Urothelium cell line (cell line): ENCODE results near the gene TSEN54.
A peak's percentile ranks its signal among the peaks of the same experiment; 100 is the strongest.

Source experiments
- DNase-seq: peaks from one replicate; pipeline ENCODE4 v3.0.0; 2011; ENCODE audit warnings: low spot score, mixed read lengths
- FAIRE-seq: peaks from 2 replicates; lab custom pipeline; 2011; peaks lifted over from hg19 to GRCh38; lab: Jason Lieb, UNC

Gene TSEN54

DNA sequence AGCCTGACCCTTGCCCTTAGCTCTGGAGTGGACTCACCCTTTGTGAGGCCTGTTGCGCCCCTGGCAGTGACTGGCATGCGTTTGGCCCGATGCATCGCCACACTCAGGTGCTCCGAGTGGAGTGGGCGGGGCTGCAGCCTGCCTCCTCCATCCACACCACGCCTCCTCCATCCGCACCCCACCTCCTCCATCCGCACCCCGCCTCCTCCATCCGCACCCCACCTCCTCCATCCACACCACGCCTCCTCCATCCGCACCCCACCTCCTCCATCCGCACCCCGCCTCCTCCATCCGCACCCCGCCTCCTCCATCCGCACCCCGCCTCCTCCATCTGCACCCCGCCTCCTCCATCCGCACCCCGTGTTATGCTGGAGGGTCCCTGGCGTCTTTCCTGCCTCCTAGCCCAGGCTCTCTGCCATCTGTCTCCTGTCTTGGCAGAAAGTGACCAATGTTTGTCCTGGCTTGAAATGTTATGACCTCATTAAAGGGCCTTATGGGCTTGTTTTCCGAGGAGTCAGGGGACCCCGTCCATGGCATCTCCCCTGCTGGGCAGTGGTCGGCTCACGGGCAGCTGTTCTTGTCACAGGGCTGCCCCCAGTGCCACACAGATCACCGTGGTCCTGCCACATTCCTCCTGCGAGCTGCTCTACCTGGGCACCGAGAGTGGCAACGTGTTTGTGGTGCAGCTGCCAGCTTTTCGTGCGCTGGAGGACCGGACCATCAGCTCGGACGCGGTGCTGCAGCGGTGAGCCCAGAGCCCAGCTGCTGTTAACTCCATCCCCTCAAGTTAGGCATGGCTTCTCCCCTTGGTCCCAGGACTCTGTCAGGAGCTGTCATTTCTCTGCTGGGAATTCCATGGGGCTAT, 42.6 kb downstream of the TSEN54 start:
- DNase-seq, result no peak
- peak; percentile 48 for FAIRE-seq

DNA sequence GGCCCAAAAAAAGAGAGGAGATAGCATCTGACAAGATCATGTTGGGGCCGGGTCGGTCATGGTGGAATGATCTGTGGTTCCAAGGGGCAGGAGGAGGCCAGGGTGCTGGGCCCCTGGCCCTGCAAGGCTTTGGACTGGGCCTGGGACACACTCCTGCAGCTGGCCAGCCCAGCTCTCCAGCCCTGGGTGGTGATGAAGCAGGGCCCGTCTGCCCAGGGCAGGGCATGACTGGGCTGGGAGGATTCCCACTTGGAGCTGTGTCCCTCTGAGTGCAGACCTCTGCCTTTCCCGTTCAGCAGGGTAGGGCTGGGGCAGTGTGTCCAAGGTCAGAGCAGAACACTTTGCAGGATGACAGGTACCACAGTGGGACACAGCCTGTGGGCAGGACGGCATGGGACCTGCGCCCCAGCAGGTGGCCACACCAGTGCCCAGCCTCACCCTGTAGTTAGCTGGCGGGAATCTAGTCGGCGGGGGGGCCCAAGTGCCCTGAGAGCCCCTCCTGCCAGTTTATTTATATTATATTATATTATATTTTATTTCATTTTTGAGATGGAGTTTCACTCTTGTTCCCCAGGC, 43.7 kb downstream of the TSEN54 start:
- FAIRE-seq (no peak), DNase-seq (no peak)

DNA sequence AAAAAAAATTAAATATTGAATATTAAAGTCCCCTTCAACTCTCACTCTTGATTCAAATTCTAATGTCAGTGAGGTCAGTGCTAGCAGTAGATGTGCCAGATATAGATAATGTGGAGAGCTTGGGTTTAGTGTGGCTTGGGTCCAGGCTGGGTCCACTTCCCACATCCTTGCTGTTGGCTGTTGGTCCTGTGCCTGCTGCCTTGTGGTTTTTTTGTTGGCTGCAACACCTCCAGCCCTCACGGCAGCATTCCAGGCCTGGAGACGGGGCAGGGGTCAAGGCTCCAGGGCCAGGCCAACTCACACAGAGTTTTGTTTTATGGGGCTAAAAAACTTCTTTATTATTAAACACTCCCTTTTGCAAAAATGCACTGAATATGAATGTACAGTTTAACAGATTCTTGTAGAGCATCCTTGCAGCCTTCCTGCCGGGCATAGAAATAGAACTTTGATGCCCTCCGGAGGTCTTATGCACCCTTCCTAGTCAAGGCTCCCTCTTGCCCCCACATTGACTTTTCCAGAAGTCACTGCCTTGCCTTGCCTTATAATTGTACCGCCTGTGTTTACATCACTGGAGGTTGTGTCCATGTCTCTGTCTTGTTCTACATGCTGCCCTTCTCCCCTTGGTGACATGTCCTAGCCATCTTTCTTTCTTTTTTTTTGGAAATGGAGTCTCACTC, 45.7 kb downstream of the TSEN54 start:
- FAIRE-seq (peak; percentile 17), DNase-seq (no peak)

DNA sequence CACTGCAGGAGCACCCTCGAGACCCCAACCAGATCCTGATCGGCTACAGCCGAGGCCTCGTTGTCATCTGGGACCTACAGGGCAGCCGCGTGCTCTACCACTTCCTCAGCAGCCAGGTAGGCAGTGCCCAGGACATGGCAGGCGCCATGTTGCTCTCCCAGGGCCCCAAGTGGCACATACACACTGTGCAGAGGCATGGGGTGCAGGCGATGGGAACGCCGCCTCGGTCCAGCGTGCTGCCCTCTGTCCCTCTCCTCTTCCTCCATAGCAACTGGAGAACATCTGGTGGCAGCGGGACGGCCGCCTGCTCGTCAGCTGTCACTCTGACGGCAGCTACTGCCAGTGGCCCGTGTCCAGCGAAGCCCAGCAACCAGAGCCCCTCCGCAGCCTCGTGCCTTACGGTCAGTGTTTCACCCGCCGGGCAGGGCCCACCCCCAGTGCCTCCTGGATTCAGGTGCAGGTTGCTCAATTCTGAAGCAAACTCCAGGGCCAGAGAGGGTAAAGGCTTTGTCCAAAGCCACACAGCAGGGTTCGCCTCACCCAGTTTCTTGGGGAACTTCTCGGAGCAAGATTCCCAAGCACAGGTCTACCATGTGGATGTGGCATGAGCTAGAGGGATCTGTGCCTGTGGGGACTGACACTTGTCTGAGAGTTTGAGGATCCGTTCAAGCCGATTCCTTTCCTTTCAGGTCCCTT, 46.9 kb downstream of the TSEN54 start:
- no peak for DNase-seq
- no peak for FAIRE-seq

DNA sequence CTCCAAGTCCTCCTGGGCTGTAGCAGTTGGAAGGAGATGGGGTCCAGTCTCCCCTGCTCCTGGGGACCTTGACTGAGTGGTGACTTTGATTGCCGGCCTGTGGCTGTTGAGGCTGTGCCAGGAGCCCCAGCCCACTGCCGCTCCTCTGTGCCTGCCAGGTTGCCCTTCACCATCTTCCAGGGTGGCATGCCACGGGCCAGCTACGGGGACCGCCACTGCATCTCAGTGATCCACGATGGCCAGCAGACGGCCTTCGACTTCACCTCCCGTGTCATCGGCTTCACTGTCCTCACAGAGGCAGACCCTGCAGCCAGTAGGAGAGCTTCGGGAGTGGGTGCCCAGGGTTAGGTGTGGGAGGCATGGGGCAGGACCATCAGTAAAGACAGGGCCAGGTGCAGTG, 47.9 kb downstream of the TSEN54 start:
- DNase-seq, result no peak
- FAIRE-seq, result peak; percentile 59

DNA sequence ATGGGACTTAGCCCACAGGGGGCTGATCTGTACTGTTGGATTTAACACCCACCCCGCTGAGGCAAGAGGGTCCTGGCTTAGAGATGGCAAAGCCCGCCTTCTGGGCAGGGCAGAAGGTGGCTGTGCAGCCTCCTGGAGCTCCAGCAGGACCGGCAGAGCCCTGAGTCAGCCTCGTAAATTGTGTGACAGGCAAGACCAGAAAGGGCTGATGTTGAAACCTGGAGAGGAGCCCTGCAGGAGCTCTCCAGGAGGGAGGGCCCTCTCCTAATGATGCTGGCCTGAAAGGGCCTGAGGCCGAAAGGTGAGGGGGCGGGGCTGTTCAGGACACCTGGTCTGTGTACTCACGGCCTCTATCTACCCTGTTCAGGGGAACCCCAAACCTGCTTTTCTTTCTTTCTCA, 48.7 kb downstream of the TSEN54 start:
- DNase-seq, result peak; percentile 69
- no peak for FAIRE-seq

DNA sequence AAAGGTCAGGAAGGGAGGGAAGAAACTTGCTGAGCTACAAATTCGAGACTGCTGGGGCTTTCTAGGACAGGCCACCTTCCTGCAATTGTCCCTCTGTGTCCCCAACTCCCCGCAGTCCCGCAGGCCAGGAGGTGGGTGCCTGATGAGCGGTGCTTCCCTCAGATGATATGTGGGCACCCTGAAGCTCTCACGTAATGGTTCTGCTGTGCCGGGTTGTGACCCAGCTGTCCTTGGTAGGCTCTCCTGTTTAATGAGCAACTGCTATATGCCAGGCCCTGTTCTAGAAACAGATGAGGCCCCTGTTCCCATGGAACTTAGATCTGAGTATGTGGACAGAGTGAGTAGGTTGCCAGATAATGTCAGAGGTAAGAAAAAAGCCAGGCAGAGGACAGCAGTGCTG, 49.3 kb downstream of the TSEN54 start:
- no peak for FAIRE-seq
- DNase-seq, result no peak

DNA sequence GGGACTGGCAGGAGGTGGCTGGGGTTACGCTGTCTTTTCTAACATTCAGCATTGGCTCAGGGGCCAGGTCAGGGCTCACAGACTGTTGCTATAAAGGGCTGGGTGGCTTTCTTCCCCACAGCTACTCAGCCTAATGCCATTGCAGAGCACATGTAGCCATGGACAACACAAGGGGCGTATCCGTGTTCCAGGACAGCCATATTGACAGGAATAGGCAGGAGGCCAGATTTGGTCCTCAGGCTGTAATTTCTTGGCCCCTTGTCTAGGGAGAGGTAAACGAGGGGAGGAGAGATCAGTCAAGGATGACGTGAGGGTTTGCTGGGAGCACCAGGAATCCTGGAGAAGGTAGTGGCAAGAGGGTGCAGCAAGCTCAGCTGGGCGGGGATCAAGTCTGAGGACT, 50.1 kb downstream of the TSEN54 start:
- DNase-seq (no peak), FAIRE-seq (peak; percentile 55)

DNA sequence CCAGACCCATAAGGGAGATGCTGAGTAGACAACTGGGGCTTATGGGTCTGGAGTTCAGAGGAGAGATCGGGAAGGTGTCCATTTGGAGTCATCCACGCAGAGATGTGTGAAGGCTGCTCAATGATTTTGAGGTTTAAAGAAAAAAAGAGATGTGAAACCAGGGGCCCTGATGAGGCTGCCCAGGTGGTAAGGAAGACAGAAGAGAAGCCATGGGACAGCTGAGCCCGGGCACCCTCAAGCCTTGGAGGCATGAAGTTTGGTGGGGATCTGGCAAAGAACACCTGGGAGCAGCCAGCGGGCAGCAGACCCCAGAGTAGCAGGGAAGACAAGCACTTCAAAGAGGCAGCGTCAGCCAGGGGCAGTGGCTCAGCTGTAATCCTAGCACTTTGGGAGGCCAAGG, 50.5 kb downstream of the TSEN54 start:
- FAIRE-seq, result no peak
- DNase-seq, result no peak

DNA sequence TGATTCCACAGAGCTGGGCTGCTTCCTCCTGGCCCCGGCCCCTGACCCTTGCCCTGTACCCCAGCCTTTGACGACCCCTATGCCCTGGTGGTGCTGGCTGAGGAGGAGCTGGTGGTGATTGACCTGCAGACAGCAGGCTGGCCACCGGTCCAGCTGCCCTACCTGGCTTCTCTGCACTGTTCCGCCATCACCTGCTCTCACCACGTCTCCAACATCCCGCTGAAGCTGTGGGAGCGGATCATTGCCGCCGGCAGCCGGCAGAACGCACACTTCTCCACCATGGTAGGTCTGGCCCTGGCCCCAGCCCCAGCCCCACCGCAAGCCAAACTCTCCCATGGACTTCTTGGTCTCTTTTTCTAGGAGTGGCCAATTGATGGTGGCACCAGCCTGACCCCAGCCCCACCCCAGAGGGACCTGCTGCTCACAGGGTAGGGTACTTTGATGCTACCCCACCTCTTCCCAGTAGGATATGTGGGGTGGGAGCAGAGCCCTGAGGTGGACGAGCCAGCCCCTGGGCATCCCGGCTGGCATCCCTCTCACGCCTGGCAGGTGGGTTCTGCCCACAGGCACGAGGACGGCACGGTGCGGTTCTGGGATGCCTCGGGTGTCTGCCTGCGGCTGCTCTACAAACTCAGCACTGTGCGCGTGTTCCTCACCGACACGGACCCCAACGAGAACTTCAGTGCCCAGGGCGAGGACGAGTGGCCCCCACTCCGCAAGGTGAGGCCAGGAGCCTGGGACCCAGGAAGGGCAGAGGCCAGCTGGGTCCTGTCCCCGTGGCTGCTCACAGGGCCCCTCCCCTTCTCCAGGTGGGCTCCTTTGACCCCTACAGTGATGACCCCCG, 52.3 kb downstream of the TSEN54 start:
- no peak for DNase-seq
- FAIRE-seq, result peak; percentile 13

DNA sequence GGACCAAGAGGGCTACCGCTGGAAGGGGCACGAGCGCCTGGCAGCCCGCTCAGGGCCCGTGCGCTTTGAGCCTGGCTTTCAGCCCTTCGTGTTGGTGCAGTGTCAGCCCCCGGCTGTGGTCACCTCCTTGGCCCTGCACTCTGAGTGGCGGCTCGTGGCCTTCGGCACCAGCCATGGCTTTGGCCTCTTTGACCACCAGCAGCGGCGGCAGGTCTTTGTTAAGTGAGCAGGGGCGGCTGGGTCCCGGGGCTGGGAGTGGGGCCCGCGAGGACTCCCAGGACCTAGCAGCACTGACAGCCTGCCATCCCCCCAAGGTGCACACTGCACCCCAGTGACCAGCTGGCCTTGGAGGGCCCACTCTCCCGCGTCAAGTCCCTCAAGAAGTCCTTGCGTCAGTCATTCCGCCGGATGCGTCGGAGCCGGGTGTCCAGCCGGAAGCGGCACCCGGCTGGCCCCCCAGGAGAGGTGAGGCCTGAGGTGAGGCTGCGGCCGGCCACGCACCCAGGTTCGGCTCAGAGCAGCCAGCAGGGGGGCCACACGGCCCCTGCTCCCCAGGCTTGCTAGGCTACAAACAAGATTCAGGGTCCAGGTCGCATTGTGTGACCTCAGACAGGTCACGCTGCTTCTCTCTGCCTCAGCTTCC, 53.8 kb downstream of the TSEN54 start:
- DNase-seq (no peak), FAIRE-seq (no peak)

DNA sequence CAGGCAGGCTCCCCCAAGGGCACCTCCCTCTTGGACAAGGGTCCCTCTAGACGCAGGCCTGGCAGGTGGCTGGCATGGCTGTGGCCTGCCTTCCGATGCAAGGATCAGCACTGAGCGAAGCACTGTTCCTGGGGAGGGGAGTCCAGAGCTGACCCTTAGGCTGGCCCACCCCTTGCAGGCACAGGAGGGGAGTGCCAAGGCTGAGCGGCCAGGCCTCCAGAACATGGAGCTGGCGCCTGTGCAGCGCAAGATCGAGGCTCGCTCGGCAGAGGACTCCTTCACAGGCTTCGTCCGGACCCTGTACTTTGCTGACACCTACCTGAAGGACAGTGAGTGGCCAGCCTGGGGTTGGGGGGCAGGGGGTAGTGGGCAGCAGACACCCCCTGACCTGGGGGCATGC, 54.4 kb downstream of the TSEN54 start:
- DNase-seq, result no peak
- FAIRE-seq, result no peak

DNA sequence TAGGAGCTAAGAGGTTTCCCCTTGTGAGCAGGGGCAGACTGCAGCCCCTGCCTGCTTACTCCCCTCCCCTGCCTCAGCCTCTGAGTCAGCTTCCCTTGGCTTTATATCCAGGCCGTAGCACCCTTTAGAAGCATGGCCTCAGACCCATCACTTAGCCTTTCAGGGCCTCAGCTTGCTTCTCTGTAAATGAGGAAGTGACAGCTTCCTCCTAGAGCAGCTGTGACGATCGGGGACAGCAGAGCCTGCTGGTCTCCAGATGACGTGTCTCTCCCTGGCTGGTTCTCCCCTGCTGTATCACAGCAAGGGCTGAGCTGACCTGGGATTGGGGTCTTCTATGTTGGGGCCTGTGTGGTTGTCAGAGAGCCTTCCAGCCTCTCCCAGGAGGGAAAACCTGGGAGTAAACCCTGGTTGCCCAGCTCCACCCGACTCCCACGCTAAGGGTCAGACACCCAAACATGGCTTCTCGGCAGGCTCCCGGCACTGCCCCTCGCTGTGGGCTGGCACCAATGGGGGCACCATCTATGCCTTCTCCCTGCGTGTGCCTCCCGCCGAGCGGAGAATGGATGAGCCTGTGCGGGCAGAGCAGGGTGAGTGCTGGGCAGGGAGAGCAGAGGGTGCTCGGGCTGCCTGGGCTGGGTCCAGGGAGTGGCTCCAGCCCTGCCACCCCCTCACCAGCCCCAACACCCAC, 55.0 kb downstream of the TSEN54 start:
- no peak for FAIRE-seq
- DNase-seq, result no peak

DNA sequence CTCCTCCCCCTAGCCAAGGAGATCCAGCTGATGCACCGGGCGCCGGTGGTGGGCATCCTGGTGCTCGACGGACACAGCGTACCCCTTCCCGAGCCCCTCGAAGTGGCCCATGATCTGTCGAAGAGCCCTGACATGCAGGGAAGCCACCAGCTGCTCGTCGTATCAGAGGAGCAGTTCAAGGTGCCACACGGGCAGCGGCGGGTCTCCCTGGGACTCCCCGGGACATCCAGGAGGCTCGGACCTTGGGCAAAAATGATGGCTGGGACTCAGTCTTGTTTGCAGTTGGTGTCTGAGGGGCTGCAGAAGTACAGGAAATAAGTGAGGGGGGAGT, 55.5 kb downstream of the TSEN54 start:
- FAIRE-seq (no peak), DNase-seq (no peak)

DNA sequence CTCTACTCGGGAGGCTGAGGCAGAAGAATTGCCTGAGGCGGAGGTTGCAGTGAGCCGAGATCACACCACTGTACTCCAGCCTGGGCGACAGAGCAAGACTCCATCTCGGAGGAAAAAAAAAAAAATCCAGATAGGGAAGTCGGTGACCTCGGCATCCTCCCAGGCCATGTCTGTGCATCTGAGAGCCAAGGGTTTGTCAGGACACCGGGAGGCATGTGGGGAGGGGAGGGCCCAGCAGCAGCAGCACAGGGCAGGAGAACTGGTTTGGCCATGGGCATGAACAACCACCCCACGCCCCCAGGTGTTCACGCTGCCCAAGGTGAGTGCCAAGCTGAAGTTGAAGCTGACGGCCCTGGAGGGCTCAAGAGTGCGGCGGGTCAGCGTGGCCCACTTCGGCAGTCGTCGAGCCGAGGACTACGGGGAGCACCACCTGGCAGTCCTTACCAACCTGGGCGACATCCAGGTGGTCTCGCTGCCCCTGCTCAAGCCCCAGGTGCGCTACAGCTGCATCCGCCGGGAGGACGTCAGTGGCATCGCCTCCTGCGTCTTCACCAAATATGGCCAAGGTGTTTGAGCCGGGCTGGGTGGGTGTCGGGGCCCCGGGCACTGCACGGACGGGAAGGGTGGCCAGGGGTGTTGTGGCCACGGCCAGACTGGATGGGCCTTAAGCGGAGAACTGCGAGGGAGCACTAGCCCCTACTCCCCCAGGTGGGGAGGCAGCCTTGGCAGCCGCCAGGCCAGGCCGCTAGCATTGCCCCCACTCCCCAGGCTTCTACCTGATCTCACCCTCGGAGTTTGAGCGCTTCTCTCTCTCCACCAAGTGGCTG, 56.6 kb downstream of the TSEN54 start:
- FAIRE-seq, result peak; percentile 9

DNA sequence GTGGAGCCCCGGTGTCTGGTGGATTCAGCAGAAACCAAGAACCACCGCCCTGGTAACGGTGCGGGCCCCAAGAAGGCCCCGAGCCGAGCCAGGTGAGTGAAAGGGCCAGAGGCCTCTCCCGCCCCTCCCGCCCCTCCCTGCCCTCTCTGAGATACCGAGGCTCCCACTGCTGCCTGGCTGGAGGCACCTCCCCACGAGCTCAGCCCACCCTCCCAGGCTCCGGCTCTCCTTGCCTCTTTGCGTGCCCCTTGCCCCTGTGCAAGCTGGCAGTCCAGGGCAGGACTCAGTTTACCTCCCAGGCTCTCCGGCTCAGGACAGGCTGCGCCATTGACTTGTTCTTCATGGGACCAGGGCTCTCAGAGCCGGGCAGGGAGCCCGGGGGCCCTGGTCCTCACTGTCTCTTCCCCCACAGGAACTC, 57.2 kb downstream of the TSEN54 start:
- FAIRE-seq (no peak), DNase-seq (no peak)

More for the DNA sequence above, 56.6 kb downstream of the TSEN54 start:
- DNase-seq, result no peak

DNA sequence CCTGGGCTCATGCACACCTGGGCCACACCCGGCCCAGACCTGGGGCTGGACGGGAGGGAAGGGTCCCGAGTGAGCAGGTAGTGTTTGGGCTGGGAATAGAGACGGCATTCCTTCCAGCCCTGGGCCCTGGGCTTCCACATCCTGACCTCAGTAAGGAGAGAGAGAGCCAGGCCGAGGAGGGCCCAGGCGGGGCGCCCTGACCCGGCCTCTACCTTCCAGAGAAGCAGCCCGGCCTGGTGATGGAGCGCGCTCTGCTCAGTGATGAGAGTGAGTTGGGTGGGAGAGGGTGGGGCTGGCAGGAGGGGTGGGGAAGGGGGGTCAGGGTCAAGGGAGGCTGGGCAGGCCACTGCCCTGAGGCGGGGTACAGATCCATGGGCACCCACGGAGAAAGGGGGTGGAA, 57.7 kb downstream of the TSEN54 start:
- DNase-seq (no peak), FAIRE-seq (no peak)
